BJ (cell line): ENCODE data around the gene CBX2. TPM values are rescaled to one million over a fixed set of nuclear protein-coding genes. Genes with fewer than 3 reads are reported as not detected.

ENCODE experiments used
- CTCF ChIA-PET: fragments of 350-600 bp; formaldehyde crosslinking; extraction: SDS; loops from one replicate; lab custom pipeline; 2021; ENCODE audit warnings: antibody characterized with exemption, inconsistent platforms; lab: Yijun Ruan, JAX
- POLR2A ChIA-PET: fragments of 300-600 bp; sonication (Branson Sonifier 250); formaldehyde crosslinking; extraction: SDS; loops from one replicate; lab custom pipeline; 2021; ENCODE audit warnings: antibody characterized with exemption; lab: Charles Lee
- DNase-seq: peaks from one replicate; pipeline ENCODE4 v3.0.0-alpha.2; 2011; ENCODE audit warnings: low read depth
- H3K27me3 ChIP-seq: 2 replicates; pipeline ENCODE4 v1.6.0; 2011; ENCODE audit warnings: low read length; ENCODE audit not compliant: control insufficient read depth, insufficient read depth
- H3K36me3 ChIP-seq: 2 replicates; pipeline ENCODE4 v1.5.1; 2011; ENCODE audit warnings: low read length; ENCODE audit not compliant: control insufficient read depth, insufficient read depth
- H3K4me3 ChIP-seq: 2 replicates; pipeline ENCODE4 v1.5.1; 2011; ENCODE audit warnings: low read depth, mild to moderate bottlenecking, control low read depth, low read length
- polyA plus RNA-seq: library from polyadenylated mRNA; depleted of rRNA; stranded (reverse); fragments of >200 nt; gene quantifications from 2 replicates; pipeline ENCODE4 v1.2.3, GENCODE V29; 2011
- TF ChIP-seq, protein P1 (sequence below): IDR thresholded peaks from 2 replicates; pipeline ENCODE4 v1.5.1; 2011; ENCODE audit warnings: low read depth, mild to moderate bottlenecking, control low read depth, inconsistent platforms, low read length, moderate library complexity; ENCODE audit not compliant: insufficient read depth

CBX2 gene
- polyA plus RNA-seq, 1 experiment, result 1.5 TPM

DNA sequence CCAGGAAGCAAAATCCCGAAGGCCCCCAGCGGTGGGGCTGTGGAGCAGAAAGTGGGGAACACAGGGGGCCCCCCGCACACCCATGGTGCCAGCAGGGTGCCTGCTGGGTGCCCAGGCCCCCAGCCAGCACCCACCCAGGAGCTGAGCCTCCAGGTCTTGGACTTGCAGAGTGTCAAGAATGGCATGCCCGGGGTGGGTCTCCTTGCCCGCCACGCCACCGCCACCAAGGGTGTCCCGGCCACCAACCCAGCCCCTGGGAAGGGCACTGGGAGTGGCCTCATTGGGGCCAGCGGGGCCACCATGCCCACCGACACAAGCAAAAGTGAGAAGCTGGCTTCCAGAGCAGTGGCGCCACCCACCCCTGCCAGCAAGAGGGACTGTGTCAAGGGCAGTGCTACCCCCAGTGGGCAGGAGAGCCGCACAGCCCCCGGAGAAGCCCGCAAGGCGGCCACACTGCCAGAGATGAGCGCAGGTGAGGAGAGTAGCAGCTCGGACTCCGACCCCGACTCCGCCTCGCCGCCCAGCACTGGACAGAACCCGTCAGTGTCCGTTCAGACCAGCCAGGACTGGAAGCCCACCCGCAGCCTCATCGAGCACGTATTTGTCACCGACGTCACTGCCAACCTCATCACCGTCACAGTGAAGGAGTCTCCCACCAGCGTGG is 6.5 kb downstream of the CBX2 start:
- TF ChIP-seq, protein P1, sequence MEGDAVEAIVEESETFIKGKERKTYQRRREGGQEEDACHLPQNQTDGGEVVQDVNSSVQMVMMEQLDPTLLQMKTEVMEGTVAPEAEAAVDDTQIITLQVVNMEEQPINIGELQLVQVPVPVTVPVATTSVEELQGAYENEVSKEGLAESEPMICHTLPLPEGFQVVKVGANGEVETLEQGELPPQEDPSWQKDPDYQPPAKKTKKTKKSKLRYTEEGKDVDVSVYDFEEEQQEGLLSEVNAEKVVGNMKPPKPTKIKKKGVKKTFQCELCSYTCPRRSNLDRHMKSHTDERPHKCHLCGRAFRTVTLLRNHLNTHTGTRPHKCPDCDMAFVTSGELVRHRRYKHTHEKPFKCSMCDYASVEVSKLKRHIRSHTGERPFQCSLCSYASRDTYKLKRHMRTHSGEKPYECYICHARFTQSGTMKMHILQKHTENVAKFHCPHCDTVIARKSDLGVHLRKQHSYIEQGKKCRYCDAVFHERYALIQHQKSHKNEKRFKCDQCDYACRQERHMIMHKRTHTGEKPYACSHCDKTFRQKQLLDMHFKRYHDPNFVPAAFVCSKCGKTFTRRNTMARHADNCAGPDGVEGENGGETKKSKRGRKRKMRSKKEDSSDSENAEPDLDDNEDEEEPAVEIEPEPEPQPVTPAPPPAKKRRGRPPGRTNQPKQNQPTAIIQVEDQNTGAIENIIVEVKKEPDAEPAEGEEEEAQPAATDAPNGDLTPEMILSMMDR, result no peak
- peaks cover 9% of the 10 kb centered on the region for H3K27me3 ChIP-seq
- ChIA-PET CTCF (interaction anchor here (2.8 kb wide), 1 partner anchor 43 kb away, joined by 8 read pairs; no protein-coding TSS in a partner anchor), POLR2A (no interaction called here)
- H3K4me3 ChIP-seq, result no peak overlapping the region
- no peak for DNase-seq
- H3K36me3 ChIP-seq, result no peaks in the 10 kb centered on the region

DNA sequence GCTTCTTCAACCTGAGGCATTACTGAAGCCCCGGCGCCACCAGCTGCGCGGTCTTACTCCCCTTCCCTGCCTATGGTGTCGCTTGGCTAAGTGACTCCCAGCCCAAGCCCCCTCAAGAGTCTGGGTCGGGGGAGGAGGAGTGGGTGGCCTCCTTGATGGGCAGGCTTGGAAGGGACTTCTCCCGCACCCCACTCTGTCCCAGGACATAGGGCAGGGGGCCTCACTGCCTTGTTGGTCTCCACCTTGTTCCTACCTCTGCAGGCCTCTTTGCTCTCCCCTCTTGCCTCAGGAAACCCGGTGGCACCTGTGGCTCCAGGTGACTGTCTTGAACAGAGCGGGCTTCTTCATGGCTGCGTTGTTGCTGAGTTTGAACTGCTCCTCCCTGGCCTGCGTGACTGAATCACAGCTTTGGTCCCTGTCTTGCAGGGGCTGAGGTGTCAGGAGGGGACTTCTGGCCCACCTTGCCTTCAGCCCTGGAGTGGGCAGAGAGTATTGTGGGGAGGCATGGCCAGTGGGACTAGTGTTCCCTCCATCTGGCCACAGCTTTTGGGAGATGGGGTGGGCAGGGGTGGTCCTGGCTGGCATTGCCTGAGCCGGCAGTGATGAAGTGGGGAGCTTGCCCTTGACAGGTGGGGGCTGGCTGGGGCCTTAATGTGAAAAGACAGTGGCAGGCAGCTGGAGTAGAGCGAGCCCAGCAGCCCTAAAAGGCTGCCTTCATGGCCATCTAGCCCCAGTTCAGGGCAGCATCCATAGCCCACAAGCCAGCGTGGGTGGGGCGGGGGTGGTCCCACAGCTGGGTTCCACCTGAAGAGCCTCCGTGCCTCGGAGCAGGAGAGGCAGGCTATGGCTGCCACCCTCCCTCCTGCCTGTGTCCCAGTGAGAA is 7.3 kb downstream of the CBX2 start:
- ChIA-PET CTCF (interaction anchor here (0.9 to 2.8 kb wide), 2 partner anchors 44 to 50 kb away, joined by 3 to 8 read pairs; no protein-coding TSS in a partner anchor), POLR2A (no interaction called here)
- H3K27me3 ChIP-seq, result peaks cover 15% of the 10 kb centered on the region
- H3K4me3 ChIP-seq, result no peak overlapping the region
- H3K36me3 ChIP-seq, result no peaks in the 10 kb centered on the region
- TF ChIP-seq, protein P1, result no peak
- DNase-seq, result no peak

DNA sequence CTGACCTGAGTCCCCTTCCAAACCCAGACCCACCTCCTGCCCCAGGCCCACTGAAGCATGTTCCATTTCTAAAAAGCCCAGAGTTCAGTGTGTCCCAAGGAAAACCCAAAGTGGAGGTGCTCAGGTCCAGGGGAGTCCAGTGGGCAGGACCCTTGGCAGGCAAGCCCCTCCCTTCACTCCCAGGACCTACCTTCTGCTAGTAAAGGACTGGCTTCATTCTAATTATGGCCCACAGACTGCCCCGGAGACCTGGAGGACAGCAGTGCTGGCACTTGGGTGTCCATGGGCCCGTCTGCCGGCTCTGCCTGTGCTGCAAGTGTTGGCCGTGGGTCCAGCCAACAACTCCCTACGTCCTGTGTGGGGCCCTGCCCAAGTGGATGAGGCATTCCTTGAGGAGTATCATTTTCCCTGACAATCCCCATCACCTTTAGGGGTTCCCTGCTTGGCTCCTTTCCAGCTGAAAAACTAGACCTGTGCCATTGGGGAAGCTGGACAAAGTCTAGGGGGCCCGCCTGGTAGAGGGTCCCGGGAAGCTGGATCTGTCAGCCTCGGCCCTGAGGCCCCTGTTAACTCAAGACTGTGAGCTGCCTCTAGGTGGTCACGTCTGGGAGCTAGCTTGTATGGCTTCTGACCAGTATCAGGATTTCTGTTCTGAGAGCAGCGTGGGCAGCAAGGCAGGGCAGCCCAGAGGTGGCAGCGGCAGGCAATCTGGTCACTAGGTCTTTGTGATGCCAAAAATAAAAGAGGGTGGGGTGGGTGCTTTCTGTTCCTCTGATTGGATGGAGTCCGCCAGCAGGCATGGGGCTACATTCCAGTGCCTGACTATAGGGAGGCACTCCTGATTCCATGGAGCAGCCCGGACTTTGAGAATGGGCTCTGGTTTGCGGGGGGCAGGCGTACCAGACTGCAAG is 8.2 kb downstream of the CBX2 start:
- Histone ChIP-seq H3K4me3 (no peak overlapping the region), H3K27me3 (peaks cover 24% of the 10 kb centered on the region), H3K36me3 (no peaks in the 10 kb centered on the region)
- ChIA-PET CTCF (interaction anchor here (0.9 to 2.8 kb wide), 5 partner anchors 45 to 207 kb away, joined by 3 to 8 read pairs (median 3); no protein-coding TSS in a partner anchor), POLR2A (interaction anchor here (0.6 kb wide), 1 partner anchor 67 kb away, joined by 3 read pairs; no protein-coding TSS in a partner anchor)
- no peak for DNase-seq
- TF ChIP-seq, protein P1, result no peak

DNA sequence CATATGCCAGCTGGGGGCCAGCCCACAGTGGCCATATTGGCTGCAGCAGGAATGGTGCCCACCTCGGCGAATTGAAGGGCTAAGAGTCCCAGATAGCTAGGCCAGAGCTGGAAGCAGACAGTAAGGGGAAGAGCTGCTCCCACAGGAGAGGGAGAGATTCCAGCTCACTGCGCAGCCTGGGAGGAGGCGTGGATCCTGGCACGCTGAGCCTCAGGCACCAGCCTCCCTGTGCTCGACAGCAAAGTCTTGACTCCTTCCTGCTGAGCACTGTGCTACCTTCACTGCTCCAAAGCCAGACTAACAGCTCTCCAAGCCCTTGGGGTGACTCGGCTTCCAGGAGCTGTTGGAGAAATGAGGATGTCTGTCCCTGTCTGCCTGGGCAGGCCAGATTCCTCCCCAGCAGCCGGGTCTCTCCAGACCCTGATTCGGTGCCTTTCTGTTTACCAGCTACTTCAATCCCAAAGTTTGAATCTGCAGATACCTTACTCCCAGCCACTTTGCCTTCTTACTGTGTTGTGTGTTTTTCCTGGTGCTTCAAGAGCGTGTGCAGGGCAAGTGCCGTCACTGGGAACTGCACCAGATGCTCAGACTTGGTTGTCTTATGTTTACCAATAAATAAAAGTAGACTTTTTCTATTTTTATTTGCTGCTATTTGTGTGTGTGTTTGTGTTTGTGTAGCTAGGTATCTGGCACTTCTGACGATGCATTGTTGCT is 9.1 kb downstream of the CBX2 start:
- TF ChIP-seq, protein P1, result no peak
- POLR2A ChIA-PET, result interaction anchor here (0.6 kb wide), 1 partner anchor 66 kb away, joined by 3 read pairs; no protein-coding TSS in a partner anchor
- Histone ChIP-seq H3K36me3 (no peaks in the 10 kb centered on the region), H3K4me3 (no peak overlapping the region), H3K27me3 (peaks cover 30% of the 10 kb centered on the region)
- CTCF ChIA-PET, result interaction anchor here (0.6 to 2.8 kb wide), 7 partner anchors 9 to 221 kb away, joined by 3 to 8 read pairs (median 3); no protein-coding TSS in a partner anchor
- no peak for DNase-seq
